ENCODE results near the gene AFAP1.

DNA sequence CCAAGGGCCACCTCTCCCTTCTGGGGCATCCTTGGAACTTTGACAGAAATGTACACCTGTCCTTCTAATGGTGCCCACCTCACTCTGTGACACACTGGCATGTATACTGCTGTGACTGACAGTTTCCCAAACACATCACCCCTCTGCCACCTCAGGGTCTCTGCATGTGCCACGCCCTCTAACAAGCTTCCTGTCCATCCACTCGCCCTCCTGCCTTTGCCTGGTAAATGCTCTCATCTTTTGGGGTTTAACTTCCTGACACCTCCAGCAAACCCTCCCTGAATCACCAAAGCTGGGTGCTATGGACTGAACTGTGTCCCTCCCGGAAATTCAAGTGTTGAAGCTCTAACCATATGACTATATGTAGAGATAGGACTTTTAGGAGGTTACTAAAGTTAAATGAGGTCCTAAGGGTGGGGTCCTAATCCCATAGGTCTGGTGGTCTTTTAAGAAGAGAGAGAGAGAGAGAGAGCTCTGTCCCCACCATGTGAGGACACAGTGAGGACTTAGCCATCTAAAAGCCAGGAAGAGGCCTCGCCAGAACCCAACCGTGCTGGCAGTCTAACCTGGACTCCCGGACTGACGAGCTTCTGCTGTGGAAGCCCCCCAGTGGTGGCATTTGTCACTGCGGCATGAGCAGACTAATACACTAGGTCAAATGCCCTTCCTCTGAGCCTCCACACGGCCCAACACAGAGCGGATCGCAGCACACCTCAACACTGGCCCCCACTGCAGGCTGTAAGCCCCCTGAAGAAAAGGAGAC, 95.6 kb downstream of the AFAP1 start:
- TF ChIP-seq CTCF (conservative IDR thresholded peaks at IDR 0.05; ENCODE audit: low read depth, low read length) (peak; percentile 67), EZH2phosphoT487 (IDR thresholded peaks at IDR 0.05; ENCODE audit: borderline replicate concordance, low read length) (no peak)
